ENCODE data around the gene PCDHA7. TPM values are rescaled to one million over a fixed set of nuclear protein-coding genes. Genes with fewer than 3 reads are reported as not detected.
"Not testable (repeated sequence)": the region's sequence is repeated elsewhere in the genome, so short reads cannot be mapped to it uniquely, and the experiment has no call there.

Gene PCDHA7
- 1 to 10 TPM; 2.5 to 6.6 TPM for total RNA-seq
- 0.46 TPM for polyA plus RNA-seq (2013, experiment 1 of 2)
- polyA plus RNA-seq (2013, experiment 2 of 2), result 0.75 TPM
- long read RNA-seq, experiment 1, result 0 reads
- long read RNA-seq, experiment 2, result 0 reads
- long read RNA-seq, experiment 3, transcript PCDHA7-201 (1 exons, 2,922 nt), result major isoform, 41 of 42 reads
- long read RNA-seq, experiment 3, partial matches to known transcripts, result 0 of 42 reads
- long read RNA-seq, experiment 3, other reads (novel, unspliced or antisense), result 1 of 42 reads
- long read RNA-seq, experiment 4, result 0 reads

GRCh38 chr5:140833993-140834392 is at the start of gene PCDHA7:
Gene PCDHA7, plus strand, starts transcription at chr5:140834269. Its CDS starts 115 bp downstream, at chr5:140834384.
- peak within 1 kb of the TSS; percentile 95 for H3K4me3 Mint-ChIP-seq
- no peak within 1 kb of the TSS for H3K9ac ChIP-seq (ENCODE audit: extremely low read depth, low read length, poor library complexity, severe bottlenecking)
- no peaks in the 10 kb centered on the region for H3K9me3 ChIP-seq (ENCODE audit: control insufficient read depth, low read length)
- peaks cover 22% of the 10 kb centered on the region for H3K36me3 Mint-ChIP-seq (ENCODE audit: low read depth)
- WGBS, 2 experiments (ENCODE audit: insufficient coverage in 1 of 2, insufficient read length in 1 of 2), result 87 to 88% methylated on average over 7 to 8 of the region's 8 CpGs
- H3K27ac ChIP-seq (ENCODE audit: low read depth, low read length), result no peak within 1 kb of the TSS
- H3K27ac Mint-ChIP-seq, result peak within 1 kb of the TSS; percentile 96
- H3K4me3 ChIP-seq (ENCODE audit: low read length), result no peak within 1 kb of the TSS
- no peaks in the 10 kb centered on the region for H3K36me3 ChIP-seq (ENCODE audit: control insufficient read depth, insufficient read depth, low read length)
- no peaks in the 10 kb centered on the region for H3K27me3 Mint-ChIP-seq (ENCODE audit: insufficient read depth)
- DNase-seq, result no peak
- H3K9me3 Mint-ChIP-seq, result peaks cover 13% of the 10 kb centered on the region
- peaks cover 8% of the 10 kb centered on the region for H3K4me1 Mint-ChIP-seq
- H3K4me1 ChIP-seq (ENCODE audit: control insufficient read depth, insufficient read depth, low read length), result no peaks in the 10 kb centered on the region
- TF ChIP-seq CTCF (conservative IDR thresholded peaks at IDR 0.05), result peak; percentile 72
- no peaks in the 10 kb centered on the region for H3K27me3 ChIP-seq (ENCODE audit: control insufficient read depth, insufficient read depth, low read length, poor library complexity, severe bottlenecking)

- H3K4me1 Mint-ChIP-seq, result no peaks in the 10 kb centered on the region
- H3K36me3 ChIP-seq (ENCODE audit: control insufficient read depth, insufficient read depth, low read length), result no peaks in the 10 kb centered on the region
- H3K4me1 ChIP-seq (ENCODE audit: control insufficient read depth, insufficient read depth, low read length), result no peaks in the 10 kb centered on the region
- H3K27ac ChIP-seq (ENCODE audit: low read depth, low read length), result no peak within 1 kb of the TSS
- H3K9ac ChIP-seq (ENCODE audit: extremely low read depth, low read length, poor library complexity, severe bottlenecking), result no peak within 1 kb of the TSS
- peak; percentile 72 for TF ChIP-seq CTCF (conservative IDR thresholded peaks at IDR 0.05)
- H3K27me3 Mint-ChIP-seq (ENCODE audit: insufficient read depth), result peaks cover 14% of the 10 kb centered on the region
- peak within 1 kb of the TSS; percentile 17 for H3K27ac Mint-ChIP-seq
- H3K27me3 ChIP-seq (ENCODE audit: control insufficient read depth, insufficient read depth, low read length, poor library complexity, severe bottlenecking), result no peaks in the 10 kb centered on the region
- H3K9me3 ChIP-seq (ENCODE audit: control insufficient read depth, low read length), result peaks cover 21% of the 10 kb centered on the region
- DNase-seq, result no peak
- H3K4me3 ChIP-seq (ENCODE audit: low read length), result no peak within 1 kb of the TSS
- H3K9me3 Mint-ChIP-seq, result peaks cover 68% of the 10 kb centered on the region
- no peaks in the 10 kb centered on the region for H3K36me3 Mint-ChIP-seq (ENCODE audit: low read depth)
- peak within 1 kb of the TSS; percentile 48 for H3K4me3 Mint-ChIP-seq
- 87 to 89% methylated on average over 26 to 29 of the region's 29 CpGs for WGBS, 2 experiments (ENCODE audit: insufficient coverage in 1 of 2, insufficient read length in 1 of 2)
Measured at GRCh38 chr5:140785905-140786686, 48.0 kb upstream of the PCDHA7 start, which contains the start of gene PCDHA1. Gene PCDHA1, plus strand, starts transcription at chr5:140786140.

- H3K36me3 ChIP-seq (ENCODE audit: control insufficient read depth, insufficient read depth, low read length); H3K4me1 Mint-ChIP-seq; H3K27ac Mint-ChIP-seq; H3K4me3 Mint-ChIP-seq; H3K27me3 ChIP-seq (ENCODE audit: control insufficient read depth, insufficient read depth, low read length, poor library complexity, severe bottlenecking); H3K9ac ChIP-seq (ENCODE audit: extremely low read depth, low read length, poor library complexity, severe bottlenecking); DNase-seq; H3K4me3 ChIP-seq (ENCODE audit: low read length); H3K27ac ChIP-seq (ENCODE audit: low read depth, low read length); H3K36me3 Mint-ChIP-seq (ENCODE audit: low read depth); H3K4me1 ChIP-seq (ENCODE audit: control insufficient read depth, insufficient read depth, low read length): not testable (repeated sequence)
- peaks cover 13% of the 10 kb centered on the region for H3K9me3 ChIP-seq (ENCODE audit: control insufficient read depth, low read length)
- Mint-ChIP-seq H3K27me3 (ENCODE audit: insufficient read depth) (peaks cover 14% of the 10 kb centered on the region), H3K9me3 (peaks cover 59% of the 10 kb centered on the region)
- WGBS, 2 experiments (ENCODE audit: insufficient coverage in 1 of 2, insufficient read length in 1 of 2), result 96 to 98% methylated on average over 25 to 44 of the region's 44 CpGs
Measured at GRCh38 chr5:140787422-140787821, 46.6 kb upstream of the PCDHA7 start.

GRCh38 chr5:140787849-140788504 is 46.1 kb upstream of the PCDHA7 start:
- 95 to 97% methylated on average over 60 to 70 of the region's 70 CpGs for WGBS, 2 experiments (ENCODE audit: insufficient coverage in 1 of 2, insufficient read length in 1 of 2)
- peaks cover 54% of the 10 kb centered on the region for H3K9me3 Mint-ChIP-seq
- H3K4me1 ChIP-seq (ENCODE audit: control insufficient read depth, insufficient read depth, low read length); H3K27me3 ChIP-seq (ENCODE audit: control insufficient read depth, insufficient read depth, low read length, poor library complexity, severe bottlenecking); H3K9me3 ChIP-seq (ENCODE audit: control insufficient read depth, low read length); H3K4me3 ChIP-seq (ENCODE audit: low read length); H3K27ac Mint-ChIP-seq; H3K27ac ChIP-seq (ENCODE audit: low read depth, low read length); H3K9ac ChIP-seq (ENCODE audit: extremely low read depth, low read length, poor library complexity, severe bottlenecking); H3K4me3 Mint-ChIP-seq; H3K36me3 ChIP-seq (ENCODE audit: control insufficient read depth, insufficient read depth, low read length); DNase-seq; H3K4me1 Mint-ChIP-seq; H3K36me3 Mint-ChIP-seq (ENCODE audit: low read depth): not testable (repeated sequence)
- peaks cover 14% of the 10 kb centered on the region for H3K27me3 Mint-ChIP-seq (ENCODE audit: insufficient read depth)

Measured in endodermal cell (in vitro differentiated cells).